ENCODE measurements around the gene C1orf50.
A peak's percentile ranks its signal among the peaks of the same experiment; 100 is the strongest.
"Not testable (repeated sequence)": the region's sequence is repeated elsewhere in the genome, so short reads cannot be mapped to it uniquely, and the experiment has no call there.

C1orf50 gene

GRCh38 chr1:42739753-42740700 is 27.0 kb upstream of the C1orf50 start, which contains the start of gene CLDN19:
TSS of gene CLDN19 (minus strand) at chr1:42740236. CDS start at chr1:42740063, 173 bp downstream.
- DNase-seq = no peak

- no peak for DNase-seq
These were observed 26.0 kb upstream of the C1orf50 start for GRCh38 chr1:42740851-42741580.

GRCh38 chr1:42741706-42742105 is 25.3 kb upstream of the C1orf50 start:
- DNase-seq = no peak

GRCh38 chr1:42742141-42742540 is 24.9 kb upstream of the C1orf50 start:
- no peak for DNase-seq

- no peak for DNase-seq
These were observed 24.3 kb upstream of the C1orf50 start for GRCh38 chr1:42742617-42743316.

- no peak for DNase-seq
These were observed 23.5 kb upstream of the C1orf50 start for GRCh38 chr1:42743317-42744147.

- DNase-seq = no peak
These were observed 23.0 kb upstream of the C1orf50 start for GRCh38 chr1:42744148-42744413.

- DNase-seq = no peak
These were observed 21.2 kb upstream of the C1orf50 start for GRCh38 chr1:42745851-42746250.

GRCh38 chr1:42746436-42747105 is 20.5 kb upstream of the C1orf50 start:
- DNase-seq = no peak

- peak; percentile 29 for DNase-seq
These were observed 19.9 kb upstream of the C1orf50 start for GRCh38 chr1:42747125-42747524.

- no peak for DNase-seq
These were observed 19.0 kb upstream of the C1orf50 start for GRCh38 chr1:42748021-42748420.

GRCh38 chr1:42748461-42749410 is 18.3 kb upstream of the C1orf50 start:
- DNase-seq = no peak

- DNase-seq = no peak
These were observed 17.0 kb upstream of the C1orf50 start for GRCh38 chr1:42750041-42750440.

GRCh38 chr1:42751511-42752070 is 15.5 kb upstream of the C1orf50 start:
- DNase-seq = not testable (repeated sequence)

- DNase-seq = no peak
These were observed 14.8 kb upstream of the C1orf50 start for GRCh38 chr1:42752284-42752683.

GRCh38 chr1:42753070-42753469 is 14.0 kb upstream of the C1orf50 start:
- no peak for DNase-seq

- no peak for DNase-seq
These were observed 9.8 kb upstream of the C1orf50 start for GRCh38 chr1:42756956-42757891.

- DNase-seq = no peak
These were observed 9.2 kb upstream of the C1orf50 start for GRCh38 chr1:42757892-42758275.

GRCh38 chr1:42758641-42759040 is 8.4 kb upstream of the C1orf50 start:
- DNase-seq = no peak
